A673 (cell line): ENCODE data around the gene SLC52A3. TPM values are rescaled to one million over a fixed set of nuclear protein-coding genes. Genes with fewer than 3 reads are reported as not detected.
A peak's percentile ranks its signal among the peaks of the same experiment; 100 is the strongest.

Source experiments
- Bru-seq: library from RNA; stranded (reverse); fragments of 400-500 nt; gene quantifications from one replicate; lab custom pipeline; 2021; lab: Mats Ljungman, UMichigan
- BruChase-seq, 2 experiments: library from RNA; stranded (reverse); fragments of 400-500 nt; gene quantifications; one replicate each; lab custom pipeline; 2021; lab: Mats Ljungman, UMichigan
- BruUV-seq: library from RNA; stranded (reverse); fragments of 400-500 nt; replicated peaks from 2 replicates; lab custom pipeline; 2021; lab: Mats Ljungman, UMichigan
- CTCF ChIA-PET: fragments of 300-600 bp; sonication (Branson Sonifier 250); formaldehyde crosslinking; loops from one replicate; lab custom pipeline; 2022; ENCODE audit warnings: antibody characterized with exemption; lab: Charles Lee
- POLR2A ChIA-PET: fragments of 300-600 bp; sonication (Branson Sonifier 250); formaldehyde crosslinking; loops from one replicate; lab custom pipeline; 2022; ENCODE audit warnings: antibody characterized with exemption; ENCODE audit not compliant: low non-redundant PET; lab: Charles Lee
- DNase-seq: peaks from one replicate; pipeline ENCODE4 v3.0.0-alpha.2; 2015; ENCODE audit warnings: low spot score
- H3K27ac ChIP-seq: fragments of 200-600 bp; sonication (generic); 2 replicates; pipeline ENCODE4 v1.5.1; 2016; ENCODE audit warnings: mixed run types, low read depth, mild to moderate bottlenecking, mixed read lengths, antibody characterized with exemption, low read length; ENCODE audit not compliant: poor library complexity, severe bottlenecking
- H3K27me3 ChIP-seq: fragments of 200-600 bp; sonication (generic); replicated peaks from 2 replicates; pipeline ENCODE4 v1.6.1; 2017; ENCODE audit warnings: mixed run types, low read depth, mild to moderate bottlenecking, mixed read lengths, antibody characterized with exemption, low read length; ENCODE audit not compliant: insufficient read depth, poor library complexity
- H3K36me3 ChIP-seq: fragments of 200-600 bp; sonication (generic); 2 replicates; pipeline ENCODE4 v1.6.1; 2016; ENCODE audit warnings: mixed run types, mild to moderate bottlenecking, mixed read lengths, antibody characterized with exemption, low read length; ENCODE audit not compliant: insufficient read depth, poor library complexity, severe bottlenecking
- H3K4me1 ChIP-seq: fragments of 200-600 bp; sonication (generic); 2 replicates; pipeline ENCODE4 v1.6.1; 2017; ENCODE audit warnings: mixed run types, mild to moderate bottlenecking, mixed read lengths, antibody characterized with exemption, low read length; ENCODE audit not compliant: insufficient read depth, poor library complexity, severe bottlenecking
- H3K4me3 ChIP-seq: fragments of 200-600 bp; sonication (generic); 2 replicates; pipeline ENCODE4 v1.5.1; 2016; ENCODE audit warnings: low read depth, mixed run types, mild to moderate bottlenecking, mixed read lengths, low read length; ENCODE audit not compliant: poor library complexity, severe bottlenecking
- H3K9me3 ChIP-seq: fragments of 200-600 bp; sonication (generic); 2 replicates; pipeline ENCODE4 v1.6.1; 2016; ENCODE audit warnings: mixed run types, low read depth, mild to moderate bottlenecking, mixed read lengths, antibody characterized with exemption, low read length; ENCODE audit not compliant: poor library complexity, severe bottlenecking
- EZH2 ChIP-seq: fragments of 200-600 bp; sonication (generic); IDR thresholded peaks from 2 replicates; pipeline ENCODE4 v1.6.1; 2017; ENCODE audit warnings: borderline replicate concordance, low read depth, mild to moderate bottlenecking, mixed read lengths, antibody characterized with exemption, low read length; ENCODE audit not compliant: poor library complexity, severe bottlenecking
- intact Hi-C: fragments of 100-400 bp; cut with micrococcal nuclease; formaldehyde crosslinking; loops from one replicate; pipeline ENCODE4 v1.10.0; 2022; ENCODE audit not compliant: unreplicated experiment
- long read RNA-seq: library from polyadenylated mRNA; stranded (forward); transcript quantifications from one replicate; pipeline ENCODE4 v2.0.0, GENCODE V29; 2022
- total RNA-seq: library from RNA; stranded (reverse); gene quantifications from 2 replicates; pipeline ENCODE4 v1.2.3, GENCODE V29; 2021
- TF ChIP-seq, protein P1 (sequence below): fragments of 300-800, 200-600 bp; sonication (generic); conservative IDR thresholded peaks from 2 replicates; pipeline ENCODE4 v1.5.1; 2017; ENCODE audit warnings: low read depth, mild to moderate bottlenecking, antibody characterized with exemption, low read length, moderate library complexity, mixed read lengths

SLC52A3 gene
- total RNA-seq = not detected in 2 replicates
- not detected for Bru-seq, nascent RNA
- BruChase-seq, experiment 1, labeled RNA remaining after a 2-hour chase = not detected
- percentile 5 among the genes with signal in this experiment for BruChase-seq, experiment 2, labeled RNA remaining after a 6-hour chase
- long read RNA-seq = 0 reads

DNA sequence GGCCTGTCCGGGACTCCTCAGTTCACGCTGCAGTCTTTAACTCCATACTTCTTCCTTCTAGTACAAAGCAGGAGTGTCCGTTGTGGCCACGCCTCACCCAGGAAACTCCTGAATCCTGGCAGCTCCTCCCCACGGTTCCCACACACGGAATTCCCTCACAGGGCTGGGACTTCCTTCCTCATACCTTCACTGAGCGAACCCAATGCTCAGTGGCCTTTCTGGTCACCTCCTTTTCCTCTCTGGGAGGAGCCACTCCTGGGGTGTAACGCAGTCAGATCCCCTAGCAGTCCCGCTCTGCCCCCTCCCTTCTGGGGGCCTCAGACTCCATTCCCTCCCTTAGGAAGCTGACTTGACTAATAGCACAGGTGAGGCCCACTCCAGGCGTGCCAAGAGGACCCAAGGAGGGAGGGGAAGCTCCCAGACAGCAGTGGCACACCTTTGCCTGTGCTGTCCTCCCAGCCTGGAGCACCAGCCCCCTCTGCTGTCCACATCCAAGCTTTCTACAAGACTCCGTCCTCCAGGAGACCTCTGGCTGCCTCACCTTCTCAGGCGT is at the start of gene SLC52A3:
Gene SLC52A3, minus strand, starts transcription at position 75 of the 553 bp plus-strand sequence. CDS start 2,726 bp downstream, outside the sequence.
- ChIA-PET CTCF (no interaction called here), POLR2A (no interaction called here)
- H3K4me3 ChIP-seq = no peak within 1 kb of the TSS
- no peak for DNase-seq
- no peak within 1 kb of the TSS for H3K27ac ChIP-seq
- no peaks in the 10 kb centered on the region for H3K36me3 ChIP-seq
- H3K4me1 ChIP-seq = no peaks in the 10 kb centered on the region
- no peak for TF ChIP-seq EZH2
- TF ChIP-seq, protein P1, sequence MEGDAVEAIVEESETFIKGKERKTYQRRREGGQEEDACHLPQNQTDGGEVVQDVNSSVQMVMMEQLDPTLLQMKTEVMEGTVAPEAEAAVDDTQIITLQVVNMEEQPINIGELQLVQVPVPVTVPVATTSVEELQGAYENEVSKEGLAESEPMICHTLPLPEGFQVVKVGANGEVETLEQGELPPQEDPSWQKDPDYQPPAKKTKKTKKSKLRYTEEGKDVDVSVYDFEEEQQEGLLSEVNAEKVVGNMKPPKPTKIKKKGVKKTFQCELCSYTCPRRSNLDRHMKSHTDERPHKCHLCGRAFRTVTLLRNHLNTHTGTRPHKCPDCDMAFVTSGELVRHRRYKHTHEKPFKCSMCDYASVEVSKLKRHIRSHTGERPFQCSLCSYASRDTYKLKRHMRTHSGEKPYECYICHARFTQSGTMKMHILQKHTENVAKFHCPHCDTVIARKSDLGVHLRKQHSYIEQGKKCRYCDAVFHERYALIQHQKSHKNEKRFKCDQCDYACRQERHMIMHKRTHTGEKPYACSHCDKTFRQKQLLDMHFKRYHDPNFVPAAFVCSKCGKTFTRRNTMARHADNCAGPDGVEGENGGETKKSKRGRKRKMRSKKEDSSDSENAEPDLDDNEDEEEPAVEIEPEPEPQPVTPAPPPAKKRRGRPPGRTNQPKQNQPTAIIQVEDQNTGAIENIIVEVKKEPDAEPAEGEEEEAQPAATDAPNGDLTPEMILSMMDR = peak; percentile 33
- no peaks in the 10 kb centered on the region for H3K9me3 ChIP-seq
- no TSS peak for BruUV-seq
- no peaks in the 10 kb centered on the region for H3K27me3 ChIP-seq
- intact Hi-C loops = no loop called here

DNA sequence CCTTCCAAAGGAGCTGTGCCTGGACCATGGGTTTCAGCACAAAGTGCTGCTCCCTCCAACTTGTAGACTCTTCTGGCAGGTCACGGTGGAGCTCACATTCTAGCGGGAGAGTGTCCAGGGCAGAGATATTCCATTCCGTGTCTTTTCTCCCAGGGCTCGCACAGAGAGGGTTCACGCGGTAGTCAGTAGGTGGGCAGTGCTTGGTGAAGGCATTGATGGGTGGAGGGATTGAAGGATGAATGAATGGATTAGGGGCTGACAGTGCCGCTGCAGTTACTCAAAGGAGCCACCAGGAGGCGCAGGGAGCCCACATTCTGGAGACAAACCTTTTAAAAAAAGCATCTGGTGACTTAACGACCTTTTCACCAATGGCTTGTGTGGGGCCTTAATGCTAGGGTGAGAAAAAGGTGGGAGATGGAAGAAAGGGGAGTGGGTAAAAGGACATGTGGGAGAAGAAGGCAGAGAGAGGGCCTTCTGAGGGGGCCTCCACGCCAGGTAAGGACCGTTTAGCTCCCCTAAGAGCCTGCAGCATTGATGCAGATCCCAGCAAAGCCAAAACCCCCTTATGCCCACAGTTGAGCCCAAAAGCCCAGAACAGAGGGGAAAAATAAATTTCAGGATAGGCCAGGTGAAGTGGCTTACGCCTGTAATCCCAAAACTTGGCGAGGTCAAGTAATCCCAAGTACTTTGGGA is 47.8 kb upstream of the SLC52A3 start:
- POLR2A ChIA-PET = no interaction called here

DNA sequence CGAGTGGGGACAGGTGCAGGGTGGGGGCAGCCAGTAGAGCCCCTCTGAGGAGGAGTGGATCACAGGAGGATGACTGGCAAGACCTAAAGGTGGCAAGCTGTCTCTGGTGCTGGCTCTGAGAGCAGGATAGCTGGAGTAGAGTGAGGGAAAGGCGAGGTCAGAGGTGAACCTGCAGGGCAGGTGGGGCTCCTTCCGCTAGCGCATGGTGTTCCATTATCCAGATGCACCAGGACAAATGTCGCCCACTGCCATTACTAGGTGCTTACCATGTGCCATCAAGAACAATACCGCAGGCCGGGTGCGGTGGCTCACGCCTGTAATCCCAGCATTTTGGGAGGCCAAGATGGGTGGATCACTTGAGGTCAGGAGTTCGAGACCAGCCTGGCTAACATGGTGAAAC is 46.9 kb upstream of the SLC52A3 start:
- Histone ChIP-seq H3K4me3 (no peak overlapping the region), H3K9me3 (no peaks in the 10 kb centered on the region), H3K27ac (no peak overlapping the region), H3K36me3 (no peaks in the 10 kb centered on the region), H3K27me3 (no peaks in the 10 kb centered on the region), H3K4me1 (no peaks in the 10 kb centered on the region)
- no peak for TF ChIP-seq EZH2
- TF ChIP-seq, protein P1 = no peak
- BruUV-seq = no TSS peak
- no peak for DNase-seq
- CTCF ChIA-PET = interaction anchor here (0.6 kb wide), 1 partner anchor 370 kb away, joined by 9 read pairs; no protein-coding TSS in a partner anchor
- intact Hi-C loops = loop anchor here (5.0 kb wide), 1 partner anchor 397 kb away; no protein-coding TSS in a partner anchor
- POLR2A ChIA-PET = no interaction called here

More for the DNA sequence above, 47.8 kb upstream of the SLC52A3 start:
- intact Hi-C loops = loop anchor here (1.0 to 5.0 kb wide), 3 partner anchors 140 to 396 kb away; no protein-coding TSS in a partner anchor
- peak; percentile 70 for DNase-seq
- no peaks in the 10 kb centered on the region for H3K36me3 ChIP-seq
- H3K27me3 ChIP-seq = no peaks in the 10 kb centered on the region
- no TSS peak for BruUV-seq
- CTCF ChIA-PET = interaction anchor here (0.6 to 1.1 kb wide), 4 partner anchors 130 to 369 kb away, joined by 3 to 9 read pairs (median 5); no protein-coding TSS in a partner anchor
- no peak overlapping the region for H3K4me3 ChIP-seq
- H3K4me1 ChIP-seq = no peaks in the 10 kb centered on the region
- no peaks in the 10 kb centered on the region for H3K9me3 ChIP-seq
- TF ChIP-seq, protein P1 = peak; percentile 98
- TF ChIP-seq EZH2 = no peak
- no peak overlapping the region for H3K27ac ChIP-seq
